ENCODE measurements around the gene KIF25. TPM values are rescaled to one million over a fixed set of nuclear protein-coding genes. Genes with fewer than 3 reads are reported as not detected.

Gene KIF25
- total RNA-seq, 4 donors from 2014 or later = 0.16 TPM; not detected in 3

- no peak overlapping the region for H3K4me3 ChIP-seq
- 80 to 100% methylated on average over 3 to 4 of the region's 4 CpGs for WGBS, 2 donors (ENCODE audit: low coverage in 1 of 2)
- peaks cover 0 to 24% (median 5%) of the 10 kb centered on the region in 3 donors for H3K9me3 ChIP-seq
- H3K27ac ChIP-seq = no peak overlapping the region
- TF ChIP-seq CTCF (IDR thresholded peaks at IDR 0.05) (no peak), POLR2A (IDR thresholded peaks at IDR 0.05) (no peak), EP300 (IDR thresholded peaks at IDR 0.05) (no peak), POLR2AphosphoS5 (IDR thresholded peaks at IDR 0.05) (no peak)
- no peak for ATAC-seq
- no peaks in the 10 kb centered on the region for H3K36me3 ChIP-seq
- no peaks in the 10 kb centered on the region for H3K4me1 ChIP-seq
- peaks cover 21% of the 10 kb centered on the region for H3K27me3 ChIP-seq
Observed at GRCh38 chr6:168015009-168015408, 17.5 kb downstream of the KIF25 start.

- no peak overlapping the region for H3K27ac ChIP-seq
- ATAC-seq = no peak
- 84 to 88% methylated on average over 8 of the region's 14 CpGs for WGBS, 2 donors (ENCODE audit: low coverage in 1 of 2)
- H3K36me3 ChIP-seq = no peaks in the 10 kb centered on the region
- no peaks in the 10 kb centered on the region for H3K4me1 ChIP-seq
- peaks cover 21% of the 10 kb centered on the region for H3K27me3 ChIP-seq
- no peak for TF ChIP-seq POLR2A (IDR thresholded peaks at IDR 0.05)
- TF ChIP-seq EP300 (IDR thresholded peaks at IDR 0.05) = no peak
- no peak for TF ChIP-seq POLR2AphosphoS5 (IDR thresholded peaks at IDR 0.05)
- TF ChIP-seq CTCF (IDR thresholded peaks at IDR 0.05) = no peak
- H3K4me3 ChIP-seq = no peak overlapping the region
- H3K9me3 ChIP-seq = peaks cover 0 to 20% (median 5%) of the 10 kb centered on the region in 3 donors
Observed at GRCh38 chr6:168015482-168016175, 18.2 kb downstream of the KIF25 start.

- Histone ChIP-seq H3K36me3 (no peaks in the 10 kb centered on the region), H3K4me3 (no peak overlapping the region), H3K27me3 (peaks cover 21% of the 10 kb centered on the region), H3K4me1 (no peaks in the 10 kb centered on the region), H3K27ac (no peak overlapping the region), H3K9me3 (peaks cover 0 to 14% (median 2%) of the 10 kb centered on the region in 3 donors)
- ATAC-seq = no peak
- 100% methylated on average over 2 of the region's 18 CpGs; no CpG with 5 or more reads in 1 of the 2 donors for WGBS, 2 donors (ENCODE audit: low coverage in 1 of 2)
- no peak for TF ChIP-seq POLR2AphosphoS5 (IDR thresholded peaks at IDR 0.05)
- TF ChIP-seq CTCF (IDR thresholded peaks at IDR 0.05) = no peak
- no peak for TF ChIP-seq EP300 (IDR thresholded peaks at IDR 0.05)
- no peak for TF ChIP-seq POLR2A (IDR thresholded peaks at IDR 0.05)
Observed at GRCh38 chr6:168016176-168016620, 18.7 kb downstream of the KIF25 start.

GRCh38 chr6:168016721-168017525 lies 19.5 kb downstream of the KIF25 start:
- 57 to 70% methylated on average over 3 to 5 of the region's 18 CpGs for WGBS, 2 donors (ENCODE audit: low coverage in 1 of 2)
- Histone ChIP-seq H3K27me3 (peaks cover 21% of the 10 kb centered on the region), H3K4me1 (no peaks in the 10 kb centered on the region), H3K36me3 (no peaks in the 10 kb centered on the region), H3K27ac (no peak overlapping the region), H3K9me3 (peaks cover 0 to 8% (median 0%) of the 10 kb centered on the region in 3 donors), H3K4me3 (no peak overlapping the region)
- ATAC-seq = no peak
- no peak for TF ChIP-seq POLR2AphosphoS5 (IDR thresholded peaks at IDR 0.05)
- TF ChIP-seq CTCF (IDR thresholded peaks at IDR 0.05) = no peak
- TF ChIP-seq EP300 (IDR thresholded peaks at IDR 0.05) = no peak
- TF ChIP-seq POLR2A (IDR thresholded peaks at IDR 0.05) = no peak
